HCT116 (cell line): Measurements from ENCODE around the gene DOCK2. TPM values are rescaled to one million over a fixed set of nuclear protein-coding genes. Genes with fewer than 3 reads are reported as not detected.

ENCODE experiments used
- ATAC-seq: fragments of 200-7000 bp; cut with Tn5 transposase; 2 replicates; pipeline ENCODE4 v1.9.1; 2020; ENCODE audit warnings: mild to moderate bottlenecking, moderate library complexity
- BruUV-seq: library from RNA; stranded (reverse); fragments of 400-500 nt; replicated peaks from 2 replicates; lab custom pipeline; 2021; lab: Mats Ljungman, UMichigan
- CTCF ChIA-PET: fragments of 300-600 bp; sonication (Branson Sonifier 250); formaldehyde crosslinking; loops from one replicate; lab custom pipeline; 2021; ENCODE audit warnings: antibody characterized with exemption; lab: Charles Lee
- POLR2A ChIA-PET: fragments of 300-600, 350-600 bp; sonication (Branson Sonifier 250); formaldehyde crosslinking; loops from one replicate; lab custom pipeline; 2021; ENCODE audit warnings: antibody characterized with exemption; lab: Charles Lee
- RAD21 ChIA-PET, 2 experiments: fragments of 300-600 bp; sonication (Branson Sonifier 250); formaldehyde crosslinking; loops; one replicate each; lab custom pipeline; 2023; ENCODE audit warnings: low total read pairs in 2 of 2; ENCODE audit not compliant: uncharacterized antibody in 2 of 2, unreplicated experiment in 2 of 2, low non-redundant PET in 1 of 2; lab: Charles Lee
- DNase-seq: peaks from one replicate; pipeline ENCODE4 v3.0.0-alpha.2; 2010; ENCODE audit warnings: low read depth, low spot score
- H2AFZ ChIP-seq: fragments of 200-600 bp; shearing (Covaris generic), sonication (generic); 2 replicates; pipeline ENCODE4 v1.6.1; 2017; ENCODE audit warnings: low read depth, mixed run types, mixed read lengths, antibody characterized with exemption, low read length; ENCODE audit not compliant: poor library complexity, severe bottlenecking
- H3K27ac ChIP-seq: 2 replicates; pipeline ENCODE4 v1.5.1; 2012; ENCODE audit warnings: low read depth, low read length
- H3K27me3 ChIP-seq: fragments of 200-600 bp; sonication (generic); 2 replicates; pipeline ENCODE4 v1.6.1; 2016; ENCODE audit warnings: mixed run types, low read length, mixed read lengths; ENCODE audit not compliant: insufficient read depth
- H3K36me3 ChIP-seq, 2 experiments: fragments of 200-500 bp in 1 of 2; fragments of 200-600 bp in 1 of 2; sonication (Bioruptor generic) in 1 of 2; sonication (generic) in 1 of 2; 2 replicates each; pipeline versions ENCODE4 v1.5.1 to v1.6.1; 2014 to 2016; ENCODE audit warnings: low read length in 2 of 2, inconsistent platforms in 1 of 2, mixed read lengths in 1 of 2, mixed run types in 1 of 2; ENCODE audit not compliant: insufficient read depth in 2 of 2, control insufficient read depth in 1 of 2
- H3K4me1 ChIP-seq, 2 experiments: fragments of 200-600 bp in 1 of 2; sonication (generic) in 1 of 2; 2 replicates each; pipeline versions ENCODE4 v1.5.1 to v1.6.1; 2012 to 2017; ENCODE audit warnings: low read length in 2 of 2, inconsistent platforms in 1 of 2, mild to moderate bottlenecking in 1 of 2, mixed read lengths in 1 of 2, mixed run types in 1 of 2, moderate library complexity in 1 of 2; ENCODE audit not compliant: insufficient read depth in 2 of 2, control insufficient read depth in 1 of 2
- H3K4me2 ChIP-seq: fragments of 200-600 bp; sonication (generic); 2 replicates; pipeline ENCODE4 v1.6.1; 2017; ENCODE audit warnings: mixed run types, low read length, mixed read lengths
- H3K4me3 ChIP-seq, 2 experiments: fragments of 200-600 bp in 1 of 2; sonication (generic) in 1 of 2; replicated peaks in 1 of 2; 2 replicates each; pipeline ENCODE4 v1.5.1; 2011 to 2016; ENCODE audit warnings: low read length in 2 of 2, control low read depth in 1 of 2, low read depth in 1 of 2, mild to moderate bottlenecking in 1 of 2, mixed read lengths in 1 of 2, mixed run types in 1 of 2
- H3K79me2 ChIP-seq: fragments of 200-600 bp; sonication (generic); 2 replicates; pipeline ENCODE4 v1.6.1; 2017; ENCODE audit warnings: mild to moderate bottlenecking, mixed run types, low read length, moderate library complexity, mixed read lengths; ENCODE audit not compliant: insufficient read depth
- H3K9ac ChIP-seq: fragments of 200-600 bp; sonication (generic); 2 replicates; pipeline ENCODE4 v1.6.1; 2016; ENCODE audit warnings: low read length, mixed read lengths
- H3K9me2 ChIP-seq: fragments of 200-600 bp; sonication (generic), shearing (Covaris generic); 2 replicates; pipeline ENCODE4 v1.6.1; 2017; ENCODE audit warnings: mixed run types, mild to moderate bottlenecking, moderate library complexity; ENCODE audit not compliant: insufficient read depth
- H3K9me3 ChIP-seq, 2 experiments: fragments of 200-500 bp in 1 of 2; fragments of 200-600 bp in 1 of 2; sonication (Bioruptor generic) in 1 of 2; sonication (generic) in 1 of 2; 2 replicates each; pipeline ENCODE4 v1.6.1; 2014 to 2017; ENCODE audit warnings: low read length in 2 of 2, mixed read lengths in 2 of 2, inconsistent platforms in 1 of 2, low read depth in 1 of 2, mild to moderate bottlenecking in 1 of 2, mixed run types in 1 of 2, moderate library complexity in 1 of 2; ENCODE audit not compliant: control insufficient read depth in 1 of 2, insufficient read depth in 1 of 2
- H4K20me1 ChIP-seq: fragments of 200-600 bp; sonication (generic), shearing (Covaris generic); 2 replicates; pipeline ENCODE4 v1.6.1; 2017; ENCODE audit warnings: mixed run types, mild to moderate bottlenecking, moderate library complexity; ENCODE audit not compliant: insufficient read depth
- ELF1 ChIP-seq: IDR thresholded peaks from 2 replicates; pipeline ENCODE4 v1.6.1; 2012; ENCODE audit warnings: low read depth, borderline replicate concordance
- EZH2 ChIP-seq: fragments of 200-600 bp; sonication (generic); IDR thresholded peaks from 2 replicates; pipeline ENCODE4 v1.6.1; 2017; ENCODE audit warnings: antibody characterized with exemption, mixed run types
- FOSL1 ChIP-seq: IDR thresholded peaks from 2 replicates; pipeline ENCODE4 v1.6.1; 2012; ENCODE audit warnings: low read depth
- JUND ChIP-seq: IDR thresholded peaks from 2 replicates; pipeline ENCODE4 v1.6.1; 2012
- SIN3A ChIP-seq: IDR thresholded peaks from 2 replicates; pipeline ENCODE4 v1.6.1; 2012; ENCODE audit warnings: low read depth
- SRF ChIP-seq: IDR thresholded peaks from 2 replicates; pipeline ENCODE4 v1.6.1; 2012; ENCODE audit warnings: low read depth
- ZBTB33 ChIP-seq: IDR thresholded peaks from 2 replicates; pipeline ENCODE4 v1.6.1; 2011; ENCODE audit warnings: mild to moderate bottlenecking, low read length, moderate library complexity; ENCODE audit not compliant: insufficient replicate concordance; ENCODE audit errors: extremely low read depth
- intact Hi-C: fragments of 100-400 bp; cut with micrococcal nuclease; formaldehyde crosslinking; loops from 2 replicates; pipeline ENCODE4 v1.10.0; 2022
- total RNA-seq: library from RNA; stranded (reverse); gene quantifications from one replicate; pipeline ENCODE4 v1.2.1, GENCODE V29; 2021; ENCODE audit not compliant: unreplicated experiment

The DOCK2 gene
- total RNA-seq, 1 experiment from 2014 or later: 0.89 TPM

DNA sequence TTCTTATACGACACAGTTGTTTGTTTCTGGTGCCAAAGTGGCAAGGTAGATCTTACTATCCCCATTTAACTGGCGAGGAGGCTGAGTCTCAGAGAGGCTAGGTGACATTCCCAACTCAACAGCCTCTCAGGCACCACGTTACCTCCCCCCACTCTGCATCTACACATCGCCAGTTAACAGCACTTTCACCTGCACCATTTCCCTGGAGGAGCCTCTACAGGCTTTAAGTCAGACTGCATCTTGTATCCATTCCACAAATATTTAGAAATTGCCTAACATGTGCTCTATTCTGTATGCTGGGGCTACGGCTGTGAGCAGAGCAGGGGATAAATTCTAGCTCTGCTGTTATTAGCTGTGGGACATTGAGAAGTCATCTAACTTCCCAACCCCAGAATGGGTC lies 174.6 kb downstream of the DOCK2 start:
- ChIA-PET CTCF (no interaction called here), RAD21 (no interaction called here), POLR2A (no interaction called here)
- H4K20me1 ChIP-seq: no peaks in the 10 kb centered on the region
- DNase-seq (no peak), ATAC-seq (no peak)
- H3K27ac ChIP-seq: no peak overlapping the region
- peaks cover 15% of the 10 kb centered on the region; the same call in 1 of the 2 replicates for H3K27me3 ChIP-seq
- intact Hi-C loops: no loop called here
- H3K4me3 ChIP-seq: no peak overlapping the region
- no peaks in the 10 kb centered on the region for H3K36me3 ChIP-seq
- no peak overlapping the region for H3K9ac ChIP-seq
- BruUV-seq: no TSS peak
- H3K4me2 ChIP-seq: no peak overlapping the region
- no peaks in the 10 kb centered on the region for H3K79me2 ChIP-seq
- no peak for TF ChIP-seq ELF1
- H3K9me2 ChIP-seq: no peaks in the 10 kb centered on the region
- no peaks in the 10 kb centered on the region for H3K9me3 ChIP-seq
- H2AFZ ChIP-seq: no peak overlapping the region
- no peaks in the 10 kb centered on the region for H3K4me1 ChIP-seq

DNA sequence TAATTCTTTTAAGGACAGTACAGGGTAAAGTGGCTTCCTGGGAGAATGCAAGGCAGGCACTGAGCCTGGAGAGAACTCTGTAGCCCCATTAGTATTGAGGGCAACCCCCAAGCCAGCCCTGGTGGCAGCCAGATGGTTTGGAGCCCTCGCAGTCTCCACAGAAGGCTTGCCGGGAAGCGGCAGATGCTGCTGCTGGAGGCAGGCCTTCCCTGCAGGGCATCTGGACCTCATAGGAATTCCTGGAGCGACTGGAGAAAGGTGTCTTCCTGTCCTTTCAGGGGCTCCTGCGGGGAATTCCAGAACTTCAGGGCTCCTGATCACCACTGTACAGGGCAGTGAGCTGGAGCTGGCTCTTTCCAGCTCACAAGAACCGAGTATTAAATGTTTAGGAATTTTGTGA lies 175.7 kb downstream of the DOCK2 start:
- BruUV-seq: no TSS peak
- Histone ChIP-seq H3K4me1 (no peaks in the 10 kb centered on the region), H3K27me3 (peaks cover 15% of the 10 kb centered on the region; the same call in 1 of the 2 replicates), H4K20me1 (no peaks in the 10 kb centered on the region), H3K9me3 (no peaks in the 10 kb centered on the region), H3K79me2 (no peaks in the 10 kb centered on the region)
- POLR2A ChIA-PET: no interaction called here
- no peak for DNase-seq
- TF ChIP-seq FOSL1 (no peak), SRF (no peak), JUND (no peak), SIN3A (no peak), ZBTB33 (no peak), EZH2 (no peak)
- TF ChIP-seq, all 23 proteins: peak for 0
- no peak overlapping the region for H3K4me2 ChIP-seq
- no peaks in the 10 kb centered on the region for H3K9me2 ChIP-seq
- ATAC-seq: no peak
- CTCF ChIA-PET: no interaction called here
- H2AFZ ChIP-seq: no peak overlapping the region
- RAD21 ChIA-PET: no interaction called here
- intact Hi-C loops: no loop called here
- no peak overlapping the region for H3K4me3 ChIP-seq
- no peak overlapping the region for H3K9ac ChIP-seq
- H3K27ac ChIP-seq: no peak overlapping the region
- H3K36me3 ChIP-seq: no peaks in the 10 kb centered on the region
